Transverse colon (tissue), 3 donors: Measurements from ENCODE around the gene PTPN7.

Source experiments
- CTCF ChIP-seq, 5 experiments: fragments of 200-600 bp in 3 of 5; fragments of 450-650 bp in 2 of 5; sonication (generic) in 3 of 5; IDR thresholded peaks; 1 replicate in 2 of 5; 2 replicates in 3 of 5; pipeline ENCODE4 v1.5.1; 2016 to 2017; ENCODE audit warnings: antibody characterized with exemption in 5 of 5, inconsistent platforms in 3 of 5, mild to moderate bottlenecking in 2 of 5, moderate library complexity in 1 of 5
- EP300 ChIP-seq: sonication (generic); formaldehyde crosslinking; IDR thresholded peaks from one replicate; pipeline ENCODE4 v1.6.1; 2017; ENCODE audit warnings: antibody characterized with exemption, low read depth

- TF ChIP-seq CTCF (IDR thresholded peaks at IDR 0.05) (no peak), EP300 (no peak)
Measured at GRCh38 chr1:202201971-202202370, 41.6 kb upstream of the PTPN7 start.
